ENCODE data around the gene TPX2. TPM values are rescaled to one million over a fixed set of nuclear protein-coding genes. Genes with fewer than 3 reads are reported as not detected.
A peak's percentile ranks its signal among the peaks of the same experiment; 100 is the strongest.

TPX2 gene
- total RNA-seq, 1 donor from 2014 or later = 278 TPM

DNA sequence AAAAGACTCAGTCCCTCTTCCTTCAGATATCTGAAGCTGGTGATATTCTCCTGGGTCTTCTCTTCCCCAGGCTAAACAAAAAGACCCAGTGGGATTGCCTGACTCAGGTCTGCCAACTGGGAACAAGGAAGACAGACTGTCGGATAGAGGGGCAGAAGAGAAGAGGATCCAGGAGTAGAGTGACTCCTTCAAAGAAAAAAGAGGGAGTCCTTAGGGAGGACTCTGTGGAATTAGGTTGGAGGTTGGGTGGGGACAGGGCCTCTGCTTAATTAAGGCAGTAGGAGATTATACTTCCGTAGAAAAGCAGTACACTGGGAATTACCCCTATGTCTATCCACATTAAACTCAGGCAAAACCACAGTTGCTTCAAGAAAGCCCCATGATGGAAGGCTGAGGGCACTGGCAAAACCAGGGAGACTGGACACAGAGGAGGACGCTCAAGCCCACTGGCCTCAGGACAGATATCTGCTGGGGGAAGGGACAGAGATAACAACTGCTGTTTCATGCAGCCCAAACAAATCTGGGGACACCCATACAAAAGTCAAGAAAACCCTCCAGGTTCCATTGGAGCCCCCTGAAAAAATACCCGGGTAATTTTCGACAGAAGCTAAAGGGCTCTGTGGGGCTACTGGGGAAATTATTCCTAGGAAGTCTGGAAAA, 22.1 kb upstream of the TPX2 start:
- Histone ChIP-seq H3K27me3 (no peaks in the 10 kb centered on the region), H3K4me2 (peak overlapping the region; percentile 25), H3K4me1 (peaks cover 51% of the 10 kb centered on the region), H3F3A (ENCODE audit: low read depth) (peaks cover 29% of the 10 kb centered on the region), H3K9ac (no peak overlapping the region), H2AFZ (replicated peaks) (no peak overlapping the region), H3K36me3 (no peaks in the 10 kb centered on the region), H4K20me1 (ENCODE audit: low read depth) (peaks cover 15% of the 10 kb centered on the region), H3K4me3 (no peak overlapping the region), H3K27ac (peak overlapping the region; percentile 13), H3K9me3 (ENCODE audit: low read depth) (no peaks in the 10 kb centered on the region), H3K79me2 (ENCODE audit: low read depth) (peaks cover 97% of the 10 kb centered on the region)
- peaks cover 62% of the 10 kb centered on the region for H3K4me1 Mint-ChIP-seq
- no peak for DNase-seq (ENCODE audit: low spot score)
- H3K4me3 Mint-ChIP-seq = no peak overlapping the region
- H3K9me3 Mint-ChIP-seq = no peaks in the 10 kb centered on the region
- no peaks in the 10 kb centered on the region for H3K27me3 Mint-ChIP-seq (ENCODE audit: insufficient read depth, low read depth)
- H3K27ac Mint-ChIP-seq = no peak overlapping the region
- TF ChIP-seq CTCF (IDR thresholded peaks at IDR 0.05) (no peak), EZH2phosphoT487 (IDR thresholded peaks at IDR 0.05) (no peak), EZH2 (IDR thresholded peaks at IDR 0.05) (no peak)
- H3K36me3 Mint-ChIP-seq = peaks cover 39% of the 10 kb centered on the region

- no peaks in the 10 kb centered on the region for H3K36me3 ChIP-seq
- H4K20me1 ChIP-seq (ENCODE audit: low read depth) = peaks cover 15% of the 10 kb centered on the region
- no peak overlapping the region for H3K27ac ChIP-seq
- peak overlapping the region; percentile 25 for H3K4me2 ChIP-seq
- peaks cover 50% of the 10 kb centered on the region for H3K4me1 ChIP-seq
- Mint-ChIP-seq H3K27me3 (ENCODE audit: insufficient read depth, low read depth) (no peaks in the 10 kb centered on the region), H3K4me3 (no peak overlapping the region), H3K27ac (peak overlapping the region; percentile 30), H3K36me3 (peaks cover 41% of the 10 kb centered on the region), H3K4me1 (peaks cover 60% of the 10 kb centered on the region), H3K9me3 (no peaks in the 10 kb centered on the region)
- no peak overlapping the region for H3K4me3 ChIP-seq
- peaks cover 98% of the 10 kb centered on the region for H3K79me2 ChIP-seq (ENCODE audit: low read depth)
- peaks cover 28% of the 10 kb centered on the region for H3F3A ChIP-seq (ENCODE audit: low read depth)
- DNase-seq (ENCODE audit: low spot score) = no peak
- no peaks in the 10 kb centered on the region for H3K9me3 ChIP-seq (ENCODE audit: low read depth)
- H3K27me3 ChIP-seq = no peaks in the 10 kb centered on the region
- no peak overlapping the region for H2AFZ ChIP-seq (replicated peaks)
- no peak for TF ChIP-seq CTCF (IDR thresholded peaks at IDR 0.05)
- TF ChIP-seq EZH2phosphoT487 (IDR thresholded peaks at IDR 0.05) = no peak
- TF ChIP-seq EZH2 (IDR thresholded peaks at IDR 0.05) = no peak
- H3K9ac ChIP-seq = no peak overlapping the region
Measured at GRCh38 chr20:31717478-31718201, 21.4 kb upstream of the TPX2 start.

DNA sequence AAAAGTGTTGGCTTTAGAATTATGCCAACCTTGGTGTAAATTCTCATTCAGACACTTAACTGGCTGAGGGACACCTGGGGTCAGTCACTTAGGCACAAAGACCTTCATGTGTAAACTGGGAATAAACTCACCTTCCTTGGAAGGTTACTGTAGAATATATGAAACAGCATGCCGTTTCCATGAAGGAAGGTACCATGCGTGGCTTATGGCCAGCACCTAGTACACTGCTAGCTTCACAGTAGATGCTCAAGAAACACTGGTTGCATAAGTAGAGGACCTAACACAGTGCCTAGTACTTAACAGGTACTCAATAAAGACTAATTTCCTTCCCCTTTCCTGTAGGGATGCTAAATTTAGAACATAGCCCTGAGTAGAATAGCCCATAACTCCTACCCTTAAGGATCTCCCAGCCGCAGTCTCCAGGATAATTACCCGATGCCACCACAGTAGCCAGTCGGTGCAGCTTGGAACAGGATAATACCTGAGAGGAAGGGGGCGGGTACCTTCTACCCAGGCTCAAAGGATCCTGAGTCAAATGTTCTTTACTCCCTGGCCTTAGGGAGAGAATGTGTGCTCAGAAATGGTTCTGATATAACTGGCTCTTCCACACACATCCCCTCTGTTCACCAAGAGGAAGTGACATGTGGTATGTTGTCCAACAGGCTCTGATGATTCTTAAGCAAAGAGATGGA, 20.0 kb upstream of the TPX2 start:
- Mint-ChIP-seq H3K27ac (no peak overlapping the region), H3K4me1 (peaks cover 50% of the 10 kb centered on the region), H3K27me3 (ENCODE audit: insufficient read depth, low read depth) (no peaks in the 10 kb centered on the region), H3K36me3 (peaks cover 37% of the 10 kb centered on the region), H3K9me3 (no peaks in the 10 kb centered on the region), H3K4me3 (no peak overlapping the region)
- Histone ChIP-seq H3K27ac (no peak overlapping the region), H3K27me3 (no peaks in the 10 kb centered on the region), H3K79me2 (ENCODE audit: low read depth) (peaks cover 86% of the 10 kb centered on the region), H3F3A (ENCODE audit: low read depth) (peaks cover 24% of the 10 kb centered on the region), H3K4me1 (peaks cover 41% of the 10 kb centered on the region), H3K4me3 (no peak overlapping the region), H2AFZ (replicated peaks) (no peak overlapping the region), H3K4me2 (peak overlapping the region; percentile 75), H4K20me1 (ENCODE audit: low read depth) (peaks cover 15% of the 10 kb centered on the region), H3K36me3 (no peaks in the 10 kb centered on the region), H3K9me3 (ENCODE audit: low read depth) (no peaks in the 10 kb centered on the region), H3K9ac (no peak overlapping the region)
- TF ChIP-seq EZH2phosphoT487 (IDR thresholded peaks at IDR 0.05) (no peak), CTCF (IDR thresholded peaks at IDR 0.05) (no peak), EZH2 (IDR thresholded peaks at IDR 0.05) (no peak)
- no peak for DNase-seq (ENCODE audit: low spot score)
